DOHH2 (cell line): ENCODE results near the gene RORB.

Experiments used
- H3F3A ChIP-seq: fragments of 200-600 bp; sonication (generic), shearing (Covaris generic); 2 replicates; pipeline ENCODE4 v1.6.0; 2016; ENCODE audit warnings: antibody characterized with exemption, mild to moderate bottlenecking; ENCODE audit not compliant: control insufficient read depth, insufficient read depth
- H3K27ac ChIP-seq: fragments of 200-600 bp; sonication (generic); 2 replicates; pipeline ENCODE4 v1.5.1; 2014; ENCODE audit warnings: low read depth, mild to moderate bottlenecking, low read length, moderate library complexity
- H3K27me3 ChIP-seq: fragments of 200-600 bp; sonication (generic); 2 replicates; pipeline ENCODE4 v1.6.1; 2014; ENCODE audit warnings: mild to moderate bottlenecking, low read length, mixed read lengths; ENCODE audit not compliant: control insufficient read depth
- H3K36me3 ChIP-seq: fragments of 200-600 bp; sonication (generic); 2 replicates; pipeline ENCODE4 v1.6.1; 2014; ENCODE audit warnings: mild to moderate bottlenecking, low read length, moderate library complexity, mixed read lengths; ENCODE audit not compliant: control insufficient read depth
- H3K4me1 ChIP-seq: fragments of 200-600 bp; sonication (generic); 2 replicates; pipeline ENCODE4 v1.6.1; 2014; ENCODE audit warnings: mild to moderate bottlenecking, low read length, mixed read lengths; ENCODE audit not compliant: control insufficient read depth
- H3K4me2 ChIP-seq: fragments of 200-600 bp; sonication (generic); 2 replicates; pipeline ENCODE4 v1.6.0; 2014; ENCODE audit warnings: mild to moderate bottlenecking, low read length, moderate library complexity
- H3K4me3 ChIP-seq: fragments of 200-600 bp; sonication (generic); 2 replicates; pipeline ENCODE4 v1.5.1; 2014; ENCODE audit warnings: mild to moderate bottlenecking, low read length, mixed read lengths
- H3K79me2 ChIP-seq: fragments of 200-600 bp; sonication (generic); 2 replicates; pipeline ENCODE4 v1.6.1; 2014; ENCODE audit warnings: mild to moderate bottlenecking, low read length, mixed read lengths; ENCODE audit not compliant: control insufficient read depth
- H3K9me2 ChIP-seq: fragments of 200-600 bp; sonication (generic); replicated peaks from 2 replicates; pipeline ENCODE4 v1.6.1; 2014; ENCODE audit warnings: mild to moderate bottlenecking, low read length, mixed read lengths; ENCODE audit not compliant: control insufficient read depth
- H3K9me3 ChIP-seq: fragments of 200-600 bp; sonication (generic); 2 replicates; pipeline ENCODE4 v1.6.1; 2014; ENCODE audit warnings: antibody characterized with exemption, low read length, mixed read lengths; ENCODE audit not compliant: control insufficient read depth, insufficient read depth
- H4K20me1 ChIP-seq: fragments of 200-600 bp; sonication (generic); 2 replicates; pipeline ENCODE4 v1.6.0; 2014; ENCODE audit warnings: low read depth, mild to moderate bottlenecking, antibody characterized with exemption, low read length, moderate library complexity; ENCODE audit not compliant: control insufficient read depth, insufficient read depth
- CTCF ChIP-seq: fragments of 200-600 bp; sonication (generic); IDR thresholded peaks from one replicate; pipeline ENCODE4 v1.5.1; 2014; ENCODE audit warnings: antibody characterized with exemption, mild to moderate bottlenecking, low read depth, low read length; ENCODE audit not compliant: poor library complexity, severe bottlenecking
- EZH2phosphoT487 ChIP-seq: fragments of 200-600 bp; sonication (generic); IDR thresholded peaks from 2 replicates; pipeline ENCODE4 v1.6.1; 2017; ENCODE audit warnings: borderline replicate concordance, mild to moderate bottlenecking, antibody characterized with exemption, low read length, moderate library complexity, mixed read lengths

RORB gene

GRCh38 chr9:74672237-74672636 is 175.1 kb downstream of the RORB start:
- no peaks in the 10 kb centered on the region for H3K27me3 ChIP-seq
- H3F3A ChIP-seq: no peaks in the 10 kb centered on the region
- H3K27ac ChIP-seq: no peak overlapping the region
- no peaks in the 10 kb centered on the region for H3K9me2 ChIP-seq
- H3K9me3 ChIP-seq: no peaks in the 10 kb centered on the region
- no peak overlapping the region for H3K4me2 ChIP-seq
- no peaks in the 10 kb centered on the region for H3K79me2 ChIP-seq
- H3K4me3 ChIP-seq: no peak overlapping the region
- H3K36me3 ChIP-seq: no peaks in the 10 kb centered on the region
- TF ChIP-seq CTCF (no peak), EZH2phosphoT487 (no peak)
- no peaks in the 10 kb centered on the region for H4K20me1 ChIP-seq
- no peaks in the 10 kb centered on the region for H3K4me1 ChIP-seq

- Histone ChIP-seq H3K9me2 (no peaks in the 10 kb centered on the region), H4K20me1 (no peaks in the 10 kb centered on the region), H3F3A (no peaks in the 10 kb centered on the region), H3K27ac (no peak overlapping the region), H3K4me1 (no peaks in the 10 kb centered on the region), H3K9me3 (no peaks in the 10 kb centered on the region), H3K4me2 (no peak overlapping the region), H3K27me3 (no peaks in the 10 kb centered on the region), H3K4me3 (no peak overlapping the region), H3K36me3 (no peaks in the 10 kb centered on the region), H3K79me2 (no peaks in the 10 kb centered on the region)
- TF ChIP-seq CTCF: no peak
- TF ChIP-seq EZH2phosphoT487: no peak
Observed at GRCh38 chr9:74674077-74674476, 176.9 kb downstream of the RORB start.

- no peak overlapping the region for H3K4me2 ChIP-seq
- H3K9me2 ChIP-seq: no peaks in the 10 kb centered on the region
- no peaks in the 10 kb centered on the region for H4K20me1 ChIP-seq
- H3K27ac ChIP-seq: no peak overlapping the region
- TF ChIP-seq EZH2phosphoT487: no peak
- no peak for TF ChIP-seq CTCF
- H3K27me3 ChIP-seq: no peaks in the 10 kb centered on the region
- no peaks in the 10 kb centered on the region for H3K9me3 ChIP-seq
- no peaks in the 10 kb centered on the region for H3F3A ChIP-seq
- no peaks in the 10 kb centered on the region for H3K36me3 ChIP-seq
- H3K79me2 ChIP-seq: no peaks in the 10 kb centered on the region
- no peak overlapping the region for H3K4me3 ChIP-seq
- no peaks in the 10 kb centered on the region for H3K4me1 ChIP-seq
Observed at GRCh38 chr9:74681906-74682305, 184.8 kb downstream of the RORB start.

GRCh38 chr9:74683322-74683721 is 186.2 kb downstream of the RORB start:
- Histone ChIP-seq H3K4me3 (no peak overlapping the region), H3K27me3 (no peaks in the 10 kb centered on the region), H3K9me3 (no peaks in the 10 kb centered on the region), H3K4me1 (no peaks in the 10 kb centered on the region), H3K9me2 (no peaks in the 10 kb centered on the region), H3F3A (no peaks in the 10 kb centered on the region), H3K4me2 (no peak overlapping the region), H4K20me1 (no peaks in the 10 kb centered on the region), H3K79me2 (no peaks in the 10 kb centered on the region), H3K27ac (no peak overlapping the region), H3K36me3 (no peaks in the 10 kb centered on the region)
- TF ChIP-seq CTCF (no peak), EZH2phosphoT487 (no peak)
